A673 (cell line): ENCODE measurements around the gene MACROH2A1. TPM values are rescaled to one million over a fixed set of nuclear protein-coding genes. Genes with fewer than 3 reads are reported as not detected.

Source experiments
- BruUV-seq: library from RNA; stranded (reverse); fragments of 400-500 nt; replicated peaks from 2 replicates; lab custom pipeline; 2021; lab: Mats Ljungman, UMichigan
- CTCF ChIA-PET: fragments of 300-600 bp; sonication (Branson Sonifier 250); formaldehyde crosslinking; loops from one replicate; lab custom pipeline; 2022; ENCODE audit warnings: antibody characterized with exemption; lab: Charles Lee
- POLR2A ChIA-PET: fragments of 300-600 bp; sonication (Branson Sonifier 250); formaldehyde crosslinking; loops from one replicate; lab custom pipeline; 2022; ENCODE audit warnings: antibody characterized with exemption; ENCODE audit not compliant: low non-redundant PET; lab: Charles Lee
- DNase-seq: peaks from one replicate; pipeline ENCODE4 v3.0.0-alpha.2; 2015; ENCODE audit warnings: low spot score
- H3K27ac ChIP-seq: fragments of 200-600 bp; sonication (generic); 2 replicates; pipeline ENCODE4 v1.5.1; 2016; ENCODE audit warnings: mixed run types, low read depth, mild to moderate bottlenecking, mixed read lengths, antibody characterized with exemption, low read length; ENCODE audit not compliant: poor library complexity, severe bottlenecking
- H3K27me3 ChIP-seq: fragments of 200-600 bp; sonication (generic); replicated peaks from 2 replicates; pipeline ENCODE4 v1.6.1; 2017; ENCODE audit warnings: mixed run types, low read depth, mild to moderate bottlenecking, mixed read lengths, antibody characterized with exemption, low read length; ENCODE audit not compliant: insufficient read depth, poor library complexity
- H3K36me3 ChIP-seq: fragments of 200-600 bp; sonication (generic); 2 replicates; pipeline ENCODE4 v1.6.1; 2016; ENCODE audit warnings: mixed run types, mild to moderate bottlenecking, mixed read lengths, antibody characterized with exemption, low read length; ENCODE audit not compliant: insufficient read depth, poor library complexity, severe bottlenecking
- H3K4me1 ChIP-seq: fragments of 200-600 bp; sonication (generic); 2 replicates; pipeline ENCODE4 v1.6.1; 2017; ENCODE audit warnings: mixed run types, mild to moderate bottlenecking, mixed read lengths, antibody characterized with exemption, low read length; ENCODE audit not compliant: insufficient read depth, poor library complexity, severe bottlenecking
- H3K4me3 ChIP-seq: fragments of 200-600 bp; sonication (generic); 2 replicates; pipeline ENCODE4 v1.5.1; 2016; ENCODE audit warnings: low read depth, mixed run types, mild to moderate bottlenecking, mixed read lengths, low read length; ENCODE audit not compliant: poor library complexity, severe bottlenecking
- H3K9me3 ChIP-seq: fragments of 200-600 bp; sonication (generic); 2 replicates; pipeline ENCODE4 v1.6.1; 2016; ENCODE audit warnings: mixed run types, low read depth, mild to moderate bottlenecking, mixed read lengths, antibody characterized with exemption, low read length; ENCODE audit not compliant: poor library complexity, severe bottlenecking
- CTCF ChIP-seq: fragments of 300-800, 200-600 bp; sonication (generic); conservative IDR thresholded peaks from 2 replicates; pipeline ENCODE4 v1.5.1; 2017; ENCODE audit warnings: low read depth, mild to moderate bottlenecking, antibody characterized with exemption, low read length, moderate library complexity, mixed read lengths
- EZH2 ChIP-seq: fragments of 200-600 bp; sonication (generic); IDR thresholded peaks from 2 replicates; pipeline ENCODE4 v1.6.1; 2017; ENCODE audit warnings: borderline replicate concordance, low read depth, mild to moderate bottlenecking, mixed read lengths, antibody characterized with exemption, low read length; ENCODE audit not compliant: poor library complexity, severe bottlenecking
- intact Hi-C: fragments of 100-400 bp; cut with micrococcal nuclease; formaldehyde crosslinking; loops from one replicate; pipeline ENCODE4 v1.10.0; 2022; ENCODE audit not compliant: unreplicated experiment
- total RNA-seq: library from RNA; stranded (reverse); gene quantifications from 2 replicates; pipeline ENCODE4 v1.2.3, GENCODE V29; 2021

MACROH2A1 gene
- total RNA-seq, 1 experiment from 2014 or later, result 264 TPM

GRCh38 chr5:135397084-135397483, 1.9 kb downstream of the MACROH2A1 start:
- no peak overlapping the region for H3K27ac ChIP-seq
- peaks cover 23% of the 10 kb centered on the region for H3K4me1 ChIP-seq
- BruUV-seq, result no TSS peak
- H3K9me3 ChIP-seq, result no peaks in the 10 kb centered on the region
- DNase-seq, result no peak
- no peaks in the 10 kb centered on the region for H3K27me3 ChIP-seq
- peaks cover 6% of the 10 kb centered on the region for H3K36me3 ChIP-seq
- peak overlapping the region; percentile 98 for H3K4me3 ChIP-seq
- ChIA-PET CTCF (no interaction called here), POLR2A (no interaction called here)
- TF ChIP-seq EZH2, result no peak
- no peak for TF ChIP-seq CTCF
- intact Hi-C loops, result no loop called here

- Histone ChIP-seq H3K36me3 (peaks cover 6% of the 10 kb centered on the region), H3K27ac (no peak overlapping the region), H3K4me1 (peaks cover 23% of the 10 kb centered on the region), H3K4me3 (no peak overlapping the region), H3K9me3 (no peaks in the 10 kb centered on the region), H3K27me3 (no peaks in the 10 kb centered on the region)
- CTCF ChIA-PET, result no interaction called here
- BruUV-seq, result no TSS peak
- POLR2A ChIA-PET, result interaction anchor here (0.7 kb wide), 1 partner anchor 10 kb away, joined by 3 read pairs; no protein-coding TSS in a partner anchor
- intact Hi-C loops, result no loop called here
- no peak for DNase-seq
- no peak for TF ChIP-seq EZH2
- TF ChIP-seq CTCF, result no peak
These were observed 2.5 kb downstream of the MACROH2A1 start for GRCh38 chr5:135396459-135397055.

GRCh38 chr5:135395866-135396265, 3.2 kb downstream of the MACROH2A1 start:
- BruUV-seq, result no TSS peak
- peaks cover 6% of the 10 kb centered on the region for H3K36me3 ChIP-seq
- no peak overlapping the region for H3K4me3 ChIP-seq
- H3K4me1 ChIP-seq, result peaks cover 23% of the 10 kb centered on the region
- no peak for DNase-seq
- CTCF ChIA-PET, result no interaction called here
- H3K27ac ChIP-seq, result no peak overlapping the region
- intact Hi-C loops, result no loop called here
- TF ChIP-seq CTCF (no peak), EZH2 (no peak)
- POLR2A ChIA-PET, result interaction anchor here (0.7 kb wide), 1 partner anchor 9 kb away, joined by 3 read pairs; no protein-coding TSS in a partner anchor
- H3K27me3 ChIP-seq, result no peaks in the 10 kb centered on the region
- H3K9me3 ChIP-seq, result no peaks in the 10 kb centered on the region
